HG03175 (cell line): ENCODE data around the gene KLRF2.

ENCODE experiments used
- ATAC-seq: cut with Tn5 transposase; IDR thresholded peaks from one replicate; pipeline ENCODE4 v1.9.1; 2021; ENCODE audit warnings: mild to moderate bottlenecking, moderate library complexity; ENCODE audit not compliant: unreplicated experiment

The KLRF2 gene

GRCh38 chr12:9933958-9934357 lies 52.7 kb downstream of the KLRF2 start:
- ATAC-seq, result no peak

GRCh38 chr12:9935026-9935425 lies 53.7 kb downstream of the KLRF2 start:
- ATAC-seq, result no peak

GRCh38 chr12:9936591-9936990 lies 55.3 kb downstream of the KLRF2 start:
- no peak for ATAC-seq

GRCh38 chr12:9940375-9940774 lies 59.1 kb downstream of the KLRF2 start:
- ATAC-seq, result no peak

- no peak for ATAC-seq
Observed at GRCh38 chr12:9941838-9942237, 60.5 kb downstream of the KLRF2 start.

GRCh38 chr12:9943240-9943639 lies 62.0 kb downstream of the KLRF2 start:
- no peak for ATAC-seq

- no peak for ATAC-seq
Observed at GRCh38 chr12:9944391-9944790, 63.1 kb downstream of the KLRF2 start.
